Fibroblast of the aortic adventitia (primary cell): ENCODE data around the gene PUM2. TPM values are rescaled to one million over a fixed set of nuclear protein-coding genes. Genes with fewer than 3 reads are reported as not detected.

Experiments used
- DNase-seq: peaks from one replicate; pipeline ENCODE4 v3.0.0-alpha.2; 2010; ENCODE audit warnings: low read depth
- H3K4me3 ChIP-seq: 2 replicates; pipeline ENCODE4 v1.5.1; 2011; ENCODE audit warnings: low read depth, mild to moderate bottlenecking, control low read depth, low read length, moderate library complexity
- CTCF ChIP-seq: IDR thresholded peaks from 2 replicates; pipeline ENCODE4 v1.5.1; 2011; ENCODE audit warnings: mild to moderate bottlenecking, low read length, control low read depth, inconsistent platforms; ENCODE audit not compliant: insufficient read depth
- total RNA-seq: library from RNA; depleted of rRNA; stranded (reverse); fragments of >200 nt; gene quantifications from 2 replicates; pipeline ENCODE4 v1.2.3, GENCODE V29; 2012; ENCODE audit warnings: low replicate concordance

The PUM2 gene
- total RNA-seq, 1 donor, result 50.0 TPM

- TF ChIP-seq CTCF, result no peak
- DNase-seq, result no peak
- no peak overlapping the region for H3K4me3 ChIP-seq
Measured at GRCh38 chr2:20227894-20228505, 122.6 kb downstream of the PUM2 start.

- no peak for DNase-seq
- no peak for TF ChIP-seq CTCF
- no peak overlapping the region for H3K4me3 ChIP-seq
Measured at GRCh38 chr2:20226152-20226545, 124.5 kb downstream of the PUM2 start.

- DNase-seq, result peak; percentile 35
- TF ChIP-seq CTCF, result peak; percentile 50
- peak overlapping the region; percentile 66 for H3K4me3 ChIP-seq
Measured at GRCh38 chr2:20225294-20226151, 125.1 kb downstream of the PUM2 start.

- H3K4me3 ChIP-seq, result peak within 1 kb of the TSS; percentile 66
- no peak for TF ChIP-seq CTCF
- DNase-seq, result peak; percentile 39
Measured at GRCh38 chr2:20224716-20225293, 125.8 kb downstream of the PUM2 start, which contains the start of gene SDC1. TSS of gene SDC1 (minus strand) at chr2:20225130. CDS start at chr2:20224867, 263 bp downstream.

GRCh38 chr2:20224164-20224715 is 126.4 kb downstream of the PUM2 start:
- no peak for DNase-seq
- no peak for TF ChIP-seq CTCF
- peak overlapping the region; percentile 66 for H3K4me3 ChIP-seq

GRCh38 chr2:20223407-20224163 is 127.1 kb downstream of the PUM2 start:
- TF ChIP-seq CTCF, result no peak
- DNase-seq, result peak; percentile 49
- H3K4me3 ChIP-seq, result peak overlapping the region; percentile 66
